ENCODE data around the gene MICAL2.

Gene MICAL2

DNA sequence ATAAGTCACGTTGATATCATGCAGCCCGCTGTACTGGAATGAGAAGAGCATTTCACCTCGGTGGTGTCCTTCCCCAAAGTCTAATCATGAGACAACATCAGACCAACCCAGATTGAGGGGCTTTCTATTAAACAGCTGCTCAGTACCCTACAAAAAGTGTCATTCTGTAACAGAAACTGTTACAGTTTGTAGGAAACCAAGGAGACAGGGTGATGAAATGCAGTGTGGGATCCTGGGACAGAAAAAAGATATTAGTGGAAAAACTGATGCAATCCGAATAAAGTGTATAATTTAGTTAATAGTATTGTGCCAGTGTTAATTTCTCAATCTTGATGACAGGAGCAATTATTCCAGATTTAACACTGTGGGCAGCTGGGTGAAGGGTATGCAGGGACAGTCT, 128.0 kb downstream of the MICAL2 start:
- no peak overlapping the region for H3K23ac ChIP-seq (ENCODE audit: low read length)
- no peak overlapping the region for H3K4me3 ChIP-seq (ENCODE audit: low read depth, low read length)
- H3K9me3 ChIP-seq (ENCODE audit: insufficient read depth, low read depth, low read length) = no peaks in the 10 kb centered on the region
- H3K4me1 ChIP-seq (ENCODE audit: control insufficient read depth in 1 of 2, insufficient read depth in 2 of 2, low read length in 2 of 2) = peaks cover 23 to 33% of the 10 kb centered on the region in 2 experiments
- H3K4me2 ChIP-seq (ENCODE audit: low read length) = no peak overlapping the region
- DNase-seq = no peak
- peaks cover 6% of the 10 kb centered on the region in 2 experiments for H3K36me3 ChIP-seq (ENCODE audit: control insufficient read depth in 1 of 2, insufficient read depth in 2 of 2, low read length in 2 of 2)
- H4K8ac ChIP-seq (ENCODE audit: low read depth, low read length) = no peak overlapping the region
- H3K27ac ChIP-seq (ENCODE audit: low read depth, low read length) = peak overlapping the region; percentile 56
- H2BK120ac ChIP-seq (ENCODE audit: insufficient read depth, low read length, poor library complexity) = no peak overlapping the region
- no peak overlapping the region for H4K12ac ChIP-seq (ENCODE audit: low read depth, low read length)
- H3K79me1 ChIP-seq (ENCODE audit: low read length) = peaks cover 23% of the 10 kb centered on the region
- no CpG with 5 or more reads among the region's 4 CpGs for WGBS (ENCODE audit: extremely low coverage, insufficient coverage, insufficient read length)
- no peaks in the 10 kb centered on the region for H3K27me3 ChIP-seq (ENCODE audit: insufficient read depth, low read length)
- H3K4ac ChIP-seq (ENCODE audit: low read depth, low read length) = no peak overlapping the region
- H3K14ac ChIP-seq (ENCODE audit: low read length) = no peak overlapping the region
- no peak overlapping the region for H3K18ac ChIP-seq (ENCODE audit: low read length)
- H2BK12ac ChIP-seq (ENCODE audit: low read length) = no peak overlapping the region
- no peak overlapping the region for H3K9ac ChIP-seq (ENCODE audit: low read length)
- no peak overlapping the region for H2AFZ ChIP-seq (ENCODE audit: insufficient read depth, low read length, poor library complexity)
- H2BK5ac ChIP-seq (ENCODE audit: low read depth, low read length, poor library complexity) = no peak overlapping the region
- H4K91ac ChIP-seq (ENCODE audit: low read depth, low read length) = no peak overlapping the region
- H2AK5ac ChIP-seq (ENCODE audit: low read length) = no peak overlapping the region
- H3K79me2 ChIP-seq (ENCODE audit: control insufficient read depth, insufficient read depth, low read length, poor library complexity) = peaks cover 2% of the 10 kb centered on the region

DNA sequence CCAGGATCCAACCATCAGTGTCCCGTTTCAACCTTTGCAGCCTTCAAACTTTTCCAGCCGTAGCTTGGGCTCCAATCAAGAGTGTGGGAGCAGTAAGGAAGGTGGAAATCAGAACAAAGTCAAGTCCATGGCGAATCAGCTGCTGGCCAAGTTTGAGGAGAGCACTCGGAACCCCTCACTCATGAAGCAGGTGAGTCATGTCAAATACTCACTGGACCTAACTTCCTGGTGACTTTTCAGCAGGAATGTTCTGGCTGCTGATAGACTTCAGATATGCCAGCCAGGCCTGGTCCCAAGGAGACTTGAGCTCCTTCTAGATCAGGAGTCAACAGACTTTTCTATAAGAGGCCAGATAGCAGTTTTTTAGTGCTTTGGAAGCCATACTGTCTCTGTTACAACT, 129.0 kb downstream of the MICAL2 start:
- no CpG with 5 or more reads among the region's 4 CpGs for WGBS (ENCODE audit: extremely low coverage, insufficient coverage, insufficient read length)
- Histone ChIP-seq H2AFZ (ENCODE audit: insufficient read depth, low read length, poor library complexity) (no peak overlapping the region), H4K12ac (ENCODE audit: low read depth, low read length) (no peak overlapping the region), H3K27me3 (ENCODE audit: insufficient read depth, low read length) (no peaks in the 10 kb centered on the region), H3K9me3 (ENCODE audit: insufficient read depth, low read depth, low read length) (no peaks in the 10 kb centered on the region), H3K4me2 (ENCODE audit: low read length) (no peak overlapping the region), H3K18ac (ENCODE audit: low read length) (no peak overlapping the region), H3K23ac (ENCODE audit: low read length) (no peak overlapping the region), H3K79me1 (ENCODE audit: low read length) (peaks cover 23% of the 10 kb centered on the region), H2AK5ac (ENCODE audit: low read length) (peak overlapping the region; percentile 21), H3K14ac (ENCODE audit: low read length) (no peak overlapping the region), H3K27ac (ENCODE audit: low read depth, low read length) (no peak overlapping the region), H2BK120ac (ENCODE audit: insufficient read depth, low read length, poor library complexity) (no peak overlapping the region), H4K91ac (ENCODE audit: low read depth, low read length) (peak overlapping the region; percentile 16), H3K36me3 (ENCODE audit: control insufficient read depth in 1 of 2, insufficient read depth in 2 of 2, low read length in 2 of 2) (peaks cover 6% of the 10 kb centered on the region in 2 experiments), H3K9ac (ENCODE audit: low read length) (no peak overlapping the region), H2BK12ac (ENCODE audit: low read length) (no peak overlapping the region), H3K79me2 (ENCODE audit: control insufficient read depth, insufficient read depth, low read length, poor library complexity) (peaks cover 2% of the 10 kb centered on the region), H3K4ac (ENCODE audit: low read depth, low read length) (no peak overlapping the region), H3K4me3 (ENCODE audit: low read depth, low read length) (no peak overlapping the region), H3K4me1 (ENCODE audit: control insufficient read depth in 1 of 2, insufficient read depth in 2 of 2, low read length in 2 of 2) (peaks cover 23 to 33% of the 10 kb centered on the region in 2 experiments), H4K8ac (ENCODE audit: low read depth, low read length) (no peak overlapping the region), H2BK5ac (ENCODE audit: low read depth, low read length, poor library complexity) (no peak overlapping the region)
- no peak for DNase-seq

DNA sequence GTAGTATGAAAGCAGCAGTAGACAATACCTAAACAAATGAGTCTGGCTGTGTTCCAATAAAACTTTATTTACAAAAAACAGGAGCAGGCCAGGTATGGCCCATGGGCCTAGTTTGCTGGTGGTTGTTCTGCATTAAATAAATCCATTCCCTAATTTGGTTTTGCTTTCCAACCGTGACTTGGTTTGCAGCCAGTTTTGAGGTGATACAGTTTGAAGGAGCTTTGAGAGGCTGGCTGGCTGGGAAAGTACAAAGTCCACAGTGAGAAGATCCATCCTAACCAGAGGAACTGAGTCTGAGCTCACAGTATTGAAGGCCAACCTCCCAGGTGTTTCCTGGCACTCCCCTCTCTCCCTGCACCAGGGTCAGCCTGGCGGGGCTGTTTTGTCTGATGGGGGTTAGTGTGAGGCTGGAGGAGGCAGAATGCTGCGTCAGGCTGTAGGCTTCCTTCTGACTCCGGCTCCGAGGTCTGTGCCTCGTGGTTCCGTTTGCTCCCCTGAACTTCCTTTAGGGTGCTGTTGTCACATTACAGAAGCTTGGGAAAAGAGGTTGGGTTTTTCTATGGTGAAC, 129.5 kb downstream of the MICAL2 start:
- DNase-seq = no peak

DNA sequence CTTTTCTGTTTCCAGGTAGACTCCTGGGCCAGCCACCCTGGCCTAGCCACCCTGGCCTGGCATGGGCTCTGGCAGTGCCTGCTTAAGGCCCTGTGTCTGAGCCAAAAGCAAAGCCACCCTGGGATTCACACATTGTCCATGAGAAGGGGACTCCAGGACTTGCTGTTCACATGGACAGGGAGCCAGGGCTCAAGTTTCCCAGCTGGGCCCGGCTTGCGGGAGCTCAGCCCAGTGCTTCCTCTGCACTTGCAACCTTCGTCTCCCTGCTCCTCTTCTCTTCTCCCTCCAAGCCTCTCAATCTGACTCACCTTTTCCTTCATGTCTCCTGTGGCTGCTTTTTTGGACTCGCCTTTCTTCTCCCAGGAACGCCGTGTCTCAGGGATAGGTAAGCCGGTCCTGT, 130.3 kb downstream of the MICAL2 start:
- H3K79me1 ChIP-seq (ENCODE audit: low read length) = peaks cover 14% of the 10 kb centered on the region
- no peak overlapping the region for H2BK12ac ChIP-seq (ENCODE audit: low read length)
- no peak overlapping the region for H2BK5ac ChIP-seq (ENCODE audit: low read depth, low read length, poor library complexity)
- no peaks in the 10 kb centered on the region for H3K27me3 ChIP-seq (ENCODE audit: insufficient read depth, low read length)
- H3K27ac ChIP-seq (ENCODE audit: low read depth, low read length) = no peak overlapping the region
- H3K36me3 ChIP-seq (ENCODE audit: control insufficient read depth in 1 of 2, insufficient read depth in 2 of 2, low read length in 2 of 2) = peaks cover 3 to 6% of the 10 kb centered on the region in 2 experiments
- peaks cover 19 to 36% of the 10 kb centered on the region in 2 experiments for H3K4me1 ChIP-seq (ENCODE audit: control insufficient read depth in 1 of 2, insufficient read depth in 2 of 2, low read length in 2 of 2)
- no peak overlapping the region for H3K9ac ChIP-seq (ENCODE audit: low read length)
- H3K9me3 ChIP-seq (ENCODE audit: insufficient read depth, low read depth, low read length) = no peaks in the 10 kb centered on the region
- no peak for DNase-seq
- H2BK120ac ChIP-seq (ENCODE audit: insufficient read depth, low read length, poor library complexity) = no peak overlapping the region
- no peak overlapping the region for H4K8ac ChIP-seq (ENCODE audit: low read depth, low read length)
- no peak overlapping the region for H3K14ac ChIP-seq (ENCODE audit: low read length)
- H4K12ac ChIP-seq (ENCODE audit: low read depth, low read length) = no peak overlapping the region
- H3K79me2 ChIP-seq (ENCODE audit: control insufficient read depth, insufficient read depth, low read length, poor library complexity) = peaks cover 2% of the 10 kb centered on the region
- peak overlapping the region; percentile 8 for H4K91ac ChIP-seq (ENCODE audit: low read depth, low read length)
- no CpG with 5 or more reads among the region's 7 CpGs for WGBS (ENCODE audit: extremely low coverage, insufficient coverage, insufficient read length)
- no peak overlapping the region for H2AFZ ChIP-seq (ENCODE audit: insufficient read depth, low read length, poor library complexity)
- H3K4me2 ChIP-seq (ENCODE audit: low read length) = no peak overlapping the region
- no peak overlapping the region for H2AK5ac ChIP-seq (ENCODE audit: low read length)
- H3K18ac ChIP-seq (ENCODE audit: low read length) = no peak overlapping the region
- H3K4ac ChIP-seq (ENCODE audit: low read depth, low read length) = no peak overlapping the region
- H3K23ac ChIP-seq (ENCODE audit: low read length) = no peak overlapping the region
- no peak overlapping the region for H3K4me3 ChIP-seq (ENCODE audit: low read depth, low read length)

More for the DNA sequence above, 129.5 kb downstream of the MICAL2 start:
- H3K14ac ChIP-seq (ENCODE audit: low read length) = peak overlapping the region; percentile 16
- H3K4me2 ChIP-seq (ENCODE audit: low read length) = no peak overlapping the region
- H3K9ac ChIP-seq (ENCODE audit: low read length) = no peak overlapping the region
- peaks cover 2% of the 10 kb centered on the region for H3K79me2 ChIP-seq (ENCODE audit: control insufficient read depth, insufficient read depth, low read length, poor library complexity)
- no peak overlapping the region for H3K18ac ChIP-seq (ENCODE audit: low read length)
- H3K4ac ChIP-seq (ENCODE audit: low read depth, low read length) = no peak overlapping the region
- no peak overlapping the region for H2BK12ac ChIP-seq (ENCODE audit: low read length)
- no peak overlapping the region for H3K4me3 ChIP-seq (ENCODE audit: low read depth, low read length)
- H2BK120ac ChIP-seq (ENCODE audit: insufficient read depth, low read length, poor library complexity) = no peak overlapping the region
- no peak overlapping the region for H4K91ac ChIP-seq (ENCODE audit: low read depth, low read length)
- no peak overlapping the region for H4K8ac ChIP-seq (ENCODE audit: low read depth, low read length)
- no peaks in the 10 kb centered on the region for H3K9me3 ChIP-seq (ENCODE audit: insufficient read depth, low read depth, low read length)
- H2AFZ ChIP-seq (ENCODE audit: insufficient read depth, low read length, poor library complexity) = no peak overlapping the region
- H3K27me3 ChIP-seq (ENCODE audit: insufficient read depth, low read length) = no peaks in the 10 kb centered on the region
- no peak overlapping the region for H3K27ac ChIP-seq (ENCODE audit: low read depth, low read length)
- no peak overlapping the region for H4K12ac ChIP-seq (ENCODE audit: low read depth, low read length)
- H3K4me1 ChIP-seq (ENCODE audit: control insufficient read depth in 1 of 2, insufficient read depth in 2 of 2, low read length in 2 of 2) = peaks cover 23 to 33% of the 10 kb centered on the region in 2 experiments
- peaks cover 6% of the 10 kb centered on the region in 2 experiments for H3K36me3 ChIP-seq (ENCODE audit: control insufficient read depth in 1 of 2, insufficient read depth in 2 of 2, low read length in 2 of 2)
- H2BK5ac ChIP-seq (ENCODE audit: low read depth, low read length, poor library complexity) = no peak overlapping the region
- peaks cover 19% of the 10 kb centered on the region for H3K79me1 ChIP-seq (ENCODE audit: low read length)
- no CpG with 5 or more reads among the region's 7 CpGs for WGBS (ENCODE audit: extremely low coverage, insufficient coverage, insufficient read length)
- no peak overlapping the region for H3K23ac ChIP-seq (ENCODE audit: low read length)
- H2AK5ac ChIP-seq (ENCODE audit: low read length) = no peak overlapping the region

Data from trophoblast cell (in vitro differentiated cells and primary cell).